ENCODE measurements around the gene CAMTA1.

Gene CAMTA1

DNA sequence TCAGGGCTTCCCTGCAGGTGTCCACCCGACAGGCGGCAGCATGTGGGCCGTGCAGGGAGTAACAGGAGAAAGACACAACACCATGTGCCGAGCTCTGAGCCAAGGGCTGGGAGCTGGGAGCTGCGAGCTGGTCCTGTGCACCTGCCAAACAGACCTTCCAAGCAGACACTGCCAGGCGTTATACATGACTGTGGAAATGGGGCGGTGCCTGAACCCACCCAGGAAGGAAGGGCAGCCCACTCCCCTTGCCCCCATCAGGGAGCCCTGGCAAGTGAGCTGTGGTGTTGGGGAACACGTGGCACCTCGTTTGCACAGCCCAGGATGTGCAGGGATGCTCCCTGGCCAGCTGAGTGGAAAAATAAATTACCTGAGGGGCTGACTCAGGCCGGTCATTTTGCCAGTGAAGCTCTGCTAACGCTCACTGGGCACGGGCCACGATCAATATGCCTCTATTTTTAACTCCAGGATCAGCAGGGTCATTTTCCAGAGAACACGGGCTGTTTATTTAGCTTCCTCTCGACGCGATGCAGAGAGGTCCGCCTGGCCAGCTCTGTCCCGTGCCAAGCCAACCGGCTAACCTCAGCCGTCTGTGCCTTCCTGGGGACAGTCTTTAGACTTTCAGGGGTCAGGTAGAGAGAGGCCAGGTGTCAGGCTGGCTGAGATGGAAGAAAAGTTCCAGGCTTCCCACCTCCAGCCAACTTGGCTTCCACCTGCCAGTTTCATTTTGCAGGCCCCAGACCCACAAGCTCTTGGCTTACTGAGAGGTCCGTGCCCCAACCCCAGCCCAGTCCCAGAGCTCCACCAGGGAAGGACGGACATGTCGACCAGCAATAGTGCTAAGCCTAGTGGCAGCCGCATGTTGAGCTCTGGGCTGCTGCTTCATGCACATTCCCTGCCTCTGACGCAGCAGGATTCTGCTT is 789.1 kb downstream of the CAMTA1 start:
- no peak overlapping the region for H3K4me3 ChIP-seq (ENCODE audit: low read depth, low read length)
- TF ChIP-seq, protein P1, sequence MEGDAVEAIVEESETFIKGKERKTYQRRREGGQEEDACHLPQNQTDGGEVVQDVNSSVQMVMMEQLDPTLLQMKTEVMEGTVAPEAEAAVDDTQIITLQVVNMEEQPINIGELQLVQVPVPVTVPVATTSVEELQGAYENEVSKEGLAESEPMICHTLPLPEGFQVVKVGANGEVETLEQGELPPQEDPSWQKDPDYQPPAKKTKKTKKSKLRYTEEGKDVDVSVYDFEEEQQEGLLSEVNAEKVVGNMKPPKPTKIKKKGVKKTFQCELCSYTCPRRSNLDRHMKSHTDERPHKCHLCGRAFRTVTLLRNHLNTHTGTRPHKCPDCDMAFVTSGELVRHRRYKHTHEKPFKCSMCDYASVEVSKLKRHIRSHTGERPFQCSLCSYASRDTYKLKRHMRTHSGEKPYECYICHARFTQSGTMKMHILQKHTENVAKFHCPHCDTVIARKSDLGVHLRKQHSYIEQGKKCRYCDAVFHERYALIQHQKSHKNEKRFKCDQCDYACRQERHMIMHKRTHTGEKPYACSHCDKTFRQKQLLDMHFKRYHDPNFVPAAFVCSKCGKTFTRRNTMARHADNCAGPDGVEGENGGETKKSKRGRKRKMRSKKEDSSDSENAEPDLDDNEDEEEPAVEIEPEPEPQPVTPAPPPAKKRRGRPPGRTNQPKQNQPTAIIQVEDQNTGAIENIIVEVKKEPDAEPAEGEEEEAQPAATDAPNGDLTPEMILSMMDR (IDR thresholded peaks at IDR 0.05; ENCODE audit: low read depth, low read length) = no peak

- TF ChIP-seq, protein P1 (IDR thresholded peaks at IDR 0.05; ENCODE audit: low read depth, low read length) = no peak
- H3K4me3 ChIP-seq (ENCODE audit: low read depth, low read length) = no peak overlapping the region
Measured at GRCh38 chr1:7575041-7575400, 789.8 kb downstream of the CAMTA1 start.

- no peak overlapping the region for H3K4me3 ChIP-seq (ENCODE audit: low read depth, low read length)
- TF ChIP-seq, protein P1 (IDR thresholded peaks at IDR 0.05; ENCODE audit: low read depth, low read length) = peak; percentile 23; the same call in 1 of the 2 replicates
Measured at GRCh38 chr1:7576946-7577657, 791.8 kb downstream of the CAMTA1 start.

- TF ChIP-seq, protein P1 (IDR thresholded peaks at IDR 0.05; ENCODE audit: low read depth, low read length) = no peak
- H3K4me3 ChIP-seq (ENCODE audit: low read depth, low read length) = no peak overlapping the region
Measured at GRCh38 chr1:7578206-7578605, 793.0 kb downstream of the CAMTA1 start.

- TF ChIP-seq, protein P1 (IDR thresholded peaks at IDR 0.05; ENCODE audit: low read depth, low read length) = no peak
- H3K4me3 ChIP-seq (ENCODE audit: low read depth, low read length) = no peak overlapping the region
Measured at GRCh38 chr1:7579016-7579415, 793.8 kb downstream of the CAMTA1 start.

DNA sequence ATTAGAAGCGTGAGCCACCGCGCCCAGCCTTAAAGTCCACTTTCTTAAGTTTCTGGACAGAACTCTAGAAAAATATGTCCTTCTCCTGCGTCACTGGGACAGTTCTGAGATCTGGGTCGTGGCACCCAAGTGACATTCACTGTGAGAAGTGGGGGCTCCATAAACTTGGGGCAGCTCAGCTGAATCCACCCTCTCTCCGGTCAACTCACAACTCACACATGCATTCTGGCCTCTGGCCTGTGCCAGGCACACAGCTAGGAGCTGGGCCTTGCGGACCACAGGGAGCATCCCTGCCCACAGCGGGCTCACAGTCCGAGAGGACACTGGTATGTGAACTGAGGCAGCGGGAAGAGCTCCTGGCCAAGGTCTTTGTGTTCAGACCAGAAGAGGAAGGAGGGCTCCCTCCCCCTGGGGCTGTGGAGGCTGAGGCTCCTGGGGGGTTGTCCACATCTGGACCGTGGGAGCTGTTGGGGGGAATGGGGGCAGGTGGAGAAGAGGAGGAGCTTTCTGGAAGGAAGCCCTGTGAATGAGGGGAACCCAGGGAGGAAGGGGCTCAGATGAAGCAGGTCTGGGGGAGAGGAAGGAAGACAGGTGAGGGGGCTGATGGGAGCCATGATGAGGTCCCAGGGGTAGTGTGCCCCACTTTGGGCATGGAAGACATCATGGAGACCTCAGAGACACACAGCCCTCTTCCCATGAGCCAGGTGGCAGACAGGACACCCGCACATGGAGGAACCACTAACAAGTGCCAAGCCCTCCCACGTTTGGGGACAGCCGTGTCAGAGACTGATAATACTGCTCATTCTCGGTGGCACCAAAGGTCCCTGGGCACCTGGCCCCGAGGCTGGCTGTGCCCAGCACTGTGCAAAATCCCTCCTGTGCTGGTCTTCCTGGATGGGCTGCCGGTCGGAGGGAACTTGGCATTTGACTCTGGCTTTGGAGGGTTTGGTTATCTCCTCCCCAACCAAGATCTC is 794.9 kb downstream of the CAMTA1 start:
- no peak overlapping the region for H3K4me3 ChIP-seq (ENCODE audit: low read depth, low read length)
- TF ChIP-seq, protein P1 (IDR thresholded peaks at IDR 0.05; ENCODE audit: low read depth, low read length) = no peak

Data from WI38 (cell line).